ENCODE results near the gene H3-3A.
A peak's percentile ranks its signal among the peaks of the same experiment; 100 is the strongest.

H3-3A gene

DNA sequence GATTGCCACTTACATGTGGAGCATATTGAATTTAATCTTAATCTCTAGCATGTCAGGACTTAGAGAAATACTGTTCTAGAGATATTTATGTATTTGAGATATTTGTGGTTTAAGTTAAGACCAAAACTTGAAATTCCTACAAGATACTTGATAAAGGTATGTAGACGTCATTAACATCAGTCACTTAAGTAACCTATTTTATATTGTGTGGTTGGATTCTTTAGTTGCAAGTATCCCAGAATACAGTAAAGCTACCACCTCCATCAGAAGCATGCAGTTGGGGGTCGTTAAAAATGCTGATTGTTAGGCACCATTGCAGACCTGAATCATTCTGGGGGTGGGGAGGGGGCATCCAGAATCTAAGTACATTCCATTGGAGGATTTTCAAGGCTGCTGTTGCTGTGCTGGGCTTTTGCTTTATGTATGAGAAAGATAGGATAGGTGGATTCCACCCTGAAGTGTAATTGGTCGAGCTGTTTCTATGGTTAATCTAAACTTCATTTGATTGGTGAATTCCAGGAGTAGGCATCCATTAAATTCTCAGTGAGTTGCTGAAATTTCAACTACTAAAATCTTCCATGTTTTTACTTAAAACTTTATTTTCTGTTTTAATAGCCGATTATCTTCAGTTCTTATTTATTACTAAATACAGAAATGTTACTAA is 4.0 kb downstream of the H3-3A start:
- Histone ChIP-seq H3K27me3 (ENCODE audit: low read depth, low read length) (no peaks in the 10 kb centered on the region), H3K9me3 (ENCODE audit: insufficient read depth, low read length) (no peaks in the 10 kb centered on the region), H3K79me2 (ENCODE audit: low read length) (peaks cover 85% of the 10 kb centered on the region), H3K4me2 (ENCODE audit: low read length) (peak overlapping the region; percentile 9), H3K4me3 (ENCODE audit: low read length) (no peak overlapping the region), H3K4me1 (ENCODE audit: low read length) (peaks cover 22% of the 10 kb centered on the region), H3K9ac (ENCODE audit: low read length) (no peak overlapping the region), H2AFZ (ENCODE audit: low read depth, low read length) (no peak overlapping the region), H4K20me1 (ENCODE audit: insufficient read depth, low read length) (peaks cover 78% of the 10 kb centered on the region), H3K36me3 (replicated peaks; ENCODE audit: low read depth, low read length) (peaks cover 64% of the 10 kb centered on the region), H3K27ac (ENCODE audit: low read length) (no peak overlapping the region)
- no peak for TF ChIP-seq EZH2phosphoT487 (IDR thresholded peaks at IDR 0.05; ENCODE audit: low read depth)
- no peak for TF ChIP-seq CTCF (IDR thresholded peaks at IDR 0.05; ENCODE audit: low read depth, low read length)

- peaks cover 72% of the 10 kb centered on the region for H3K36me3 ChIP-seq (replicated peaks; ENCODE audit: low read depth, low read length)
- H3K79me2 ChIP-seq (ENCODE audit: low read length): peaks cover 61% of the 10 kb centered on the region
- TF ChIP-seq EZH2phosphoT487 (IDR thresholded peaks at IDR 0.05; ENCODE audit: low read depth) (no peak), CTCF (IDR thresholded peaks at IDR 0.05; ENCODE audit: low read depth, low read length) (no peak)
Measured at GRCh38 chr1:226069811-226070489, 7.4 kb downstream of the H3-3A start.

DNA sequence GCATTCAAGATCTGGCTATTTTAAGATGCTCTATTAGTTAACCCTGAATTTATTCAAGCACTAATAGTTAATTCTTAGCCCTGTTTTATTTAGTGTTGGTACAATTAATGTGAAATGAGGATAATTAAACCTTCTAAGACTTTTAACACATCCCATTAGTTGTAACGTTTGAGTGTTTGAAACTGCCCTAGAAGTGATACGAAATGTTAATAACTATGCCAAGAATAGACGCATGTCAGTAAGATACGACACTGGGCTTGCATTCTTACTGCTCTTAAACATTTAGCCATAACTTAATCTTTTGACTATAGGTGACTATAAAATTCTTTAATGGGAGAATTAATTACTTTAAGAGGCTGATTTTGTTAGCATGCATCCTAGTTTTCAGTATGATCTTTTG is 9.8 kb downstream of the H3-3A start:
- Histone ChIP-seq H3K9me3 (ENCODE audit: insufficient read depth, low read length) (no peaks in the 10 kb centered on the region), H3K36me3 (replicated peaks; ENCODE audit: low read depth, low read length) (peaks cover 49% of the 10 kb centered on the region), H3K4me1 (ENCODE audit: low read length) (no peaks in the 10 kb centered on the region), H2AFZ (ENCODE audit: low read depth, low read length) (no peak overlapping the region), H4K20me1 (ENCODE audit: insufficient read depth, low read length) (peaks cover 65% of the 10 kb centered on the region), H3K4me2 (ENCODE audit: low read length) (no peak overlapping the region), H3K27ac (ENCODE audit: low read length) (no peak overlapping the region), H3K79me2 (ENCODE audit: low read length) (peaks cover 37% of the 10 kb centered on the region), H3K4me3 (ENCODE audit: low read length) (no peak overlapping the region), H3K9ac (ENCODE audit: low read length) (no peak overlapping the region), H3K27me3 (ENCODE audit: low read depth, low read length) (no peaks in the 10 kb centered on the region)
- TF ChIP-seq EZH2phosphoT487 (IDR thresholded peaks at IDR 0.05; ENCODE audit: low read depth): no peak
- TF ChIP-seq CTCF (IDR thresholded peaks at IDR 0.05; ENCODE audit: low read depth, low read length): no peak

More at GRCh38 chr1:226069811-226070489, 7.4 kb downstream of the H3-3A start:
- Histone ChIP-seq H3K9ac (ENCODE audit: low read length) (no peak overlapping the region), H2AFZ (ENCODE audit: low read depth, low read length) (no peak overlapping the region), H3K4me3 (ENCODE audit: low read length) (no peak overlapping the region), H3K9me3 (ENCODE audit: insufficient read depth, low read length) (no peaks in the 10 kb centered on the region), H3K27me3 (ENCODE audit: low read depth, low read length) (no peaks in the 10 kb centered on the region), H3K4me1 (ENCODE audit: low read length) (peaks cover 17% of the 10 kb centered on the region), H4K20me1 (ENCODE audit: insufficient read depth, low read length) (peaks cover 89% of the 10 kb centered on the region), H3K27ac (ENCODE audit: low read length) (no peak overlapping the region), H3K4me2 (ENCODE audit: low read length) (no peak overlapping the region)

DNA sequence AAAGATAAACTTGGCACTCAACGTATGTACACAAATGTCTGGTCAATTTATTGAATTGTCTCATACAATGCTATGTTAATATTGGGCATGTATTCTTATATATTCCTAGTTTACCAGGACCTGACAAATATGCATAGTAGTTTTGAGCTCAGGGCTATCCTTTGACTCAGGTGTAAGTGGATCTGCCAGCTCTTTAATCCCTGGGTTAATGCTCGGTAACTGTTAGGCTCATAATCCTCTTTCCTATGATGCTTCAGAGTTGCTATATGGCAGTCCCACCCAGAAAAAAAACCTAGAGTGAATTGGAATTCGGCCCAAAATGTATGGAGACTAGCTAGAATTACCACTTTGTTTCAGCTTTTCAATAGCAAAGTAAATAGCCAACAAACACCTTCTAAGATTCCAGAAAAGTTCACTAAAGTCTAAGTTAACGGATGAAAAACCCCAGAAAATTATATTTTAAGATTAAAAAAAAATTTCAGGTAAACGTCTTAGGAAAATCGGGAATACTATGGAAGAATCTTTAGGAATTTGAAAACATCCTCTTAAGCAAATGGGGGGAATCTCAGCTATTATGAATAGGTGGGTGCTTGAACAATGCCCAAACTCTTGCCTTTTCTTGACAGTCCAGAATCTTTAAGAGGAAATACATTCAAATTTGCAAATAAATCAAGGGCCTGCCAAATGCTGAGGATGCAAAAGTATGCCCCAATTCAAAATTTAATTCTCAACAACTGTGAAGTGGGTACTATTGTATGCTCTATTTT is 10.9 kb downstream of the H3-3A start:
- TF ChIP-seq CTCF (IDR thresholded peaks at IDR 0.05; ENCODE audit: low read depth, low read length): no peak
- no peak for TF ChIP-seq EZH2phosphoT487 (IDR thresholded peaks at IDR 0.05; ENCODE audit: low read depth)
- Histone ChIP-seq H3K4me1 (ENCODE audit: low read length) (no peaks in the 10 kb centered on the region), H3K36me3 (replicated peaks; ENCODE audit: low read depth, low read length) (peaks cover 41% of the 10 kb centered on the region), H3K9ac (ENCODE audit: low read length) (no peak overlapping the region), H3K79me2 (ENCODE audit: low read length) (peaks cover 27% of the 10 kb centered on the region), H3K4me2 (ENCODE audit: low read length) (no peak overlapping the region), H3K27ac (ENCODE audit: low read length) (no peak overlapping the region), H3K4me3 (ENCODE audit: low read length) (no peak overlapping the region), H3K27me3 (ENCODE audit: low read depth, low read length) (no peaks in the 10 kb centered on the region), H3K9me3 (ENCODE audit: insufficient read depth, low read length) (no peaks in the 10 kb centered on the region), H2AFZ (ENCODE audit: low read depth, low read length) (no peak overlapping the region), H4K20me1 (ENCODE audit: insufficient read depth, low read length) (peaks cover 55% of the 10 kb centered on the region)

All from OCI-LY3 (cell line).